ENCODE measurements around the gene EBF4.

Gene EBF4

GRCh38 chr20:2751347-2751877 lies 58.8 kb downstream of the EBF4 start:
- no peak overlapping the region for H3K14ac ChIP-seq (ENCODE audit: low read length)
- no peak overlapping the region for H2BK5ac ChIP-seq (ENCODE audit: low read depth, low read length, poor library complexity)
- no peak overlapping the region for H4K8ac ChIP-seq (ENCODE audit: low read depth, low read length)
- H4K12ac ChIP-seq (ENCODE audit: low read depth, low read length) = no peak overlapping the region
- peak in 1 of 2 donors; percentile 6 for DNase-seq
- whole genome bisulfite sequencing (ENCODE audit: extremely low coverage, insufficient coverage, insufficient read length) = no CpG with 5 or more reads among the region's 26 CpGs
- H3K36me3 ChIP-seq (ENCODE audit: control insufficient read depth in 1 of 2, insufficient read depth in 2 of 2, low read length in 2 of 2) = no peaks in the 10 kb centered on the region
- no peak overlapping the region for H2AFZ ChIP-seq (ENCODE audit: insufficient read depth, low read length, poor library complexity)
- H3K18ac ChIP-seq (ENCODE audit: low read length) = no peak overlapping the region
- no peak overlapping the region for H4K91ac ChIP-seq (ENCODE audit: low read depth, low read length)
- H3K27ac ChIP-seq (ENCODE audit: low read depth, low read length) = no peak overlapping the region
- peak overlapping the region; percentile 47 for H3K4me2 ChIP-seq (ENCODE audit: low read length)
- no peaks in the 10 kb centered on the region for H3K9me3 ChIP-seq (ENCODE audit: insufficient read depth, low read depth, low read length)
- no peak overlapping the region for H2BK120ac ChIP-seq (ENCODE audit: insufficient read depth, low read length, poor library complexity)
- no peak overlapping the region for H2AK5ac ChIP-seq (ENCODE audit: low read length)
- no peak overlapping the region for H3K23ac ChIP-seq (ENCODE audit: low read length)
- no peak overlapping the region for H3K4ac ChIP-seq (ENCODE audit: low read depth, low read length)
- H3K79me2 ChIP-seq (ENCODE audit: control insufficient read depth, insufficient read depth, low read length, poor library complexity) = no peaks in the 10 kb centered on the region
- no peak overlapping the region for H3K4me3 ChIP-seq (ENCODE audit: low read depth, low read length)
- H3K79me1 ChIP-seq (ENCODE audit: low read length) = no peaks in the 10 kb centered on the region
- no peak overlapping the region for H3K9ac ChIP-seq (ENCODE audit: low read length)
- no peak overlapping the region for H2BK12ac ChIP-seq (ENCODE audit: low read length)
- H3K4me1 ChIP-seq (ENCODE audit: control insufficient read depth in 1 of 2, insufficient read depth in 2 of 2, low read length in 2 of 2) = peaks cover 10 to 18% of the 10 kb centered on the region in 2 experiments
- H3K27me3 ChIP-seq (ENCODE audit: insufficient read depth, low read length) = peaks cover 54% of the 10 kb centered on the region

GRCh38 chr20:2751878-2752566 lies 59.4 kb downstream of the EBF4 start:
- H3K79me1 ChIP-seq (ENCODE audit: low read length) = no peaks in the 10 kb centered on the region
- H3K4me2 ChIP-seq (ENCODE audit: low read length) = peak overlapping the region; percentile 47
- H3K4me1 ChIP-seq (ENCODE audit: control insufficient read depth in 1 of 2, insufficient read depth in 2 of 2, low read length in 2 of 2) = peaks cover 10 to 18% of the 10 kb centered on the region in 2 experiments
- H3K9ac ChIP-seq (ENCODE audit: low read length) = no peak overlapping the region
- H3K4ac ChIP-seq (ENCODE audit: low read depth, low read length) = no peak overlapping the region
- DNase-seq = no peak
- H3K23ac ChIP-seq (ENCODE audit: low read length) = no peak overlapping the region
- H2BK5ac ChIP-seq (ENCODE audit: low read depth, low read length, poor library complexity) = no peak overlapping the region
- H4K12ac ChIP-seq (ENCODE audit: low read depth, low read length) = peak overlapping the region; percentile 43
- peaks cover 54% of the 10 kb centered on the region for H3K27me3 ChIP-seq (ENCODE audit: insufficient read depth, low read length)
- no peak overlapping the region for H3K18ac ChIP-seq (ENCODE audit: low read length)
- no peak overlapping the region for H4K91ac ChIP-seq (ENCODE audit: low read depth, low read length)
- H2BK120ac ChIP-seq (ENCODE audit: insufficient read depth, low read length, poor library complexity) = no peak overlapping the region
- no peaks in the 10 kb centered on the region for H3K36me3 ChIP-seq (ENCODE audit: control insufficient read depth in 1 of 2, insufficient read depth in 2 of 2, low read length in 2 of 2)
- no peak overlapping the region for H2BK12ac ChIP-seq (ENCODE audit: low read length)
- H3K4me3 ChIP-seq (ENCODE audit: low read depth, low read length) = no peak overlapping the region
- no peaks in the 10 kb centered on the region for H3K79me2 ChIP-seq (ENCODE audit: control insufficient read depth, insufficient read depth, low read length, poor library complexity)
- no peaks in the 10 kb centered on the region for H3K9me3 ChIP-seq (ENCODE audit: insufficient read depth, low read depth, low read length)
- H3K14ac ChIP-seq (ENCODE audit: low read length) = no peak overlapping the region
- H2AFZ ChIP-seq (ENCODE audit: insufficient read depth, low read length, poor library complexity) = peak overlapping the region; percentile 35
- WGBS (ENCODE audit: extremely low coverage, insufficient coverage, insufficient read length) = no CpG with 5 or more reads among the region's 93 CpGs
- H2AK5ac ChIP-seq (ENCODE audit: low read length) = no peak overlapping the region
- H4K8ac ChIP-seq (ENCODE audit: low read depth, low read length) = no peak overlapping the region
- H3K27ac ChIP-seq (ENCODE audit: low read depth, low read length) = no peak overlapping the region

- Histone ChIP-seq H2BK5ac (ENCODE audit: low read depth, low read length, poor library complexity) (no peak overlapping the region), H3K9ac (ENCODE audit: low read length) (no peak overlapping the region), H2BK120ac (ENCODE audit: insufficient read depth, low read length, poor library complexity) (no peak overlapping the region), H3K4me3 (ENCODE audit: low read depth, low read length) (peak overlapping the region; percentile 31), H3K79me1 (ENCODE audit: low read length) (no peaks in the 10 kb centered on the region), H3K23ac (ENCODE audit: low read length) (no peak overlapping the region), H3K4me1 (ENCODE audit: control insufficient read depth in 1 of 2, insufficient read depth in 2 of 2, low read length in 2 of 2) (peaks cover 10 to 18% of the 10 kb centered on the region in 2 experiments), H2AK5ac (ENCODE audit: low read length) (no peak overlapping the region), H2BK12ac (ENCODE audit: low read length) (no peak overlapping the region), H4K12ac (ENCODE audit: low read depth, low read length) (peak overlapping the region; percentile 43), H3K27ac (ENCODE audit: low read depth, low read length) (no peak overlapping the region), H3K14ac (ENCODE audit: low read length) (no peak overlapping the region), H3K79me2 (ENCODE audit: control insufficient read depth, insufficient read depth, low read length, poor library complexity) (no peaks in the 10 kb centered on the region), H2AFZ (ENCODE audit: insufficient read depth, low read length, poor library complexity) (peak overlapping the region; percentile 35), H3K4ac (ENCODE audit: low read depth, low read length) (no peak overlapping the region), H4K91ac (ENCODE audit: low read depth, low read length) (no peak overlapping the region), H3K4me2 (ENCODE audit: low read length) (peak overlapping the region; percentile 47), H3K27me3 (ENCODE audit: insufficient read depth, low read length) (peaks cover 54% of the 10 kb centered on the region), H3K18ac (ENCODE audit: low read length) (no peak overlapping the region), H4K8ac (ENCODE audit: low read depth, low read length) (no peak overlapping the region), H3K36me3 (ENCODE audit: control insufficient read depth in 1 of 2, insufficient read depth in 2 of 2, low read length in 2 of 2) (no peaks in the 10 kb centered on the region), H3K9me3 (ENCODE audit: insufficient read depth, low read depth, low read length) (no peaks in the 10 kb centered on the region)
- DNase-seq = peak in 1 of 2 donors; percentile 36
- WGBS (ENCODE audit: extremely low coverage, insufficient coverage, insufficient read length) = no CpG with 5 or more reads among the region's 47 CpGs
Observed at GRCh38 chr20:2752567-2753460, 60.2 kb downstream of the EBF4 start.

- Histone ChIP-seq H3K79me2 (ENCODE audit: control insufficient read depth, insufficient read depth, low read length, poor library complexity) (no peaks in the 10 kb centered on the region), H3K14ac (ENCODE audit: low read length) (no peak overlapping the region), H3K4ac (ENCODE audit: low read depth, low read length) (no peak overlapping the region), H3K27ac (ENCODE audit: low read depth, low read length) (no peak overlapping the region), H2AK5ac (ENCODE audit: low read length) (no peak overlapping the region), H2BK12ac (ENCODE audit: low read length) (no peak overlapping the region), H3K4me2 (ENCODE audit: low read length) (no peak overlapping the region), H2AFZ (ENCODE audit: insufficient read depth, low read length, poor library complexity) (no peak overlapping the region), H3K79me1 (ENCODE audit: low read length) (no peaks in the 10 kb centered on the region), H3K18ac (ENCODE audit: low read length) (no peak overlapping the region), H2BK5ac (ENCODE audit: low read depth, low read length, poor library complexity) (no peak overlapping the region), H3K36me3 (ENCODE audit: control insufficient read depth in 1 of 2, insufficient read depth in 2 of 2, low read length in 2 of 2) (no peaks in the 10 kb centered on the region), H3K9me3 (ENCODE audit: insufficient read depth, low read depth, low read length) (no peaks in the 10 kb centered on the region), H3K27me3 (ENCODE audit: insufficient read depth, low read length) (peaks cover 50% of the 10 kb centered on the region), H3K4me3 (ENCODE audit: low read depth, low read length) (no peak overlapping the region), H3K9ac (ENCODE audit: low read length) (no peak overlapping the region), H3K4me1 (ENCODE audit: control insufficient read depth in 1 of 2, insufficient read depth in 2 of 2, low read length in 2 of 2) (peaks cover 8 to 16% of the 10 kb centered on the region in 2 experiments), H4K91ac (ENCODE audit: low read depth, low read length) (no peak overlapping the region), H4K12ac (ENCODE audit: low read depth, low read length) (no peak overlapping the region), H2BK120ac (ENCODE audit: insufficient read depth, low read length, poor library complexity) (no peak overlapping the region), H3K23ac (ENCODE audit: low read length) (no peak overlapping the region), H4K8ac (ENCODE audit: low read depth, low read length) (no peak overlapping the region)
- no peak for DNase-seq
- no CpG with 5 or more reads among the region's 6 CpGs for WGBS (ENCODE audit: extremely low coverage, insufficient coverage, insufficient read length)
Observed at GRCh38 chr20:2753461-2754040, 61.0 kb downstream of the EBF4 start.

Measured in trophoblast cell (in vitro differentiated cells and primary cell).